MCF 10A (cell line): ENCODE measurements around the gene CCDC144A. TPM values are rescaled to one million over a fixed set of nuclear protein-coding genes. Genes with fewer than 3 reads are reported as not detected.
"Not testable (repeated sequence)": the region's sequence is repeated elsewhere in the genome, so short reads cannot be mapped to it uniquely, and the experiment has no call there.

ENCODE experiments used
- BruUV-seq: library from RNA; stranded (reverse); fragments of 400-500 nt; replicated peaks from 2 replicates; lab custom pipeline; 2021; lab: Mats Ljungman, UMichigan
- CTCF ChIA-PET: fragments of 300-600 bp; sonication (Branson Sonifier 250); formaldehyde crosslinking; extraction: SDS; loops from one replicate; lab custom pipeline; 2021; ENCODE audit warnings: antibody characterized with exemption, inconsistent platforms; lab: Yijun Ruan, JAX
- POLR2A ChIA-PET: fragments of 300-600, 350-650 bp; sonication (Branson Sonifier 250); formaldehyde crosslinking; extraction: SDS; loops from one replicate; lab custom pipeline; 2020; ENCODE audit warnings: antibody characterized with exemption, inconsistent platforms; lab: Yijun Ruan, JAX
- DNase-seq: peaks from one replicate; pipeline ENCODE4 v3.0.0-alpha.2; 2018; ENCODE audit not compliant: unreplicated experiment
- H3K27ac Mint-ChIP-seq: one replicate; pipeline ENCODE4 v1.8.0; 2022; ENCODE audit warnings: mild to moderate bottlenecking, low read depth, mixed read lengths; ENCODE audit not compliant: unreplicated experiment
- H3K27me3 Mint-ChIP-seq: one replicate; pipeline ENCODE4 v1.8.0; 2022; ENCODE audit warnings: mixed read lengths; ENCODE audit not compliant: insufficient read depth, unreplicated experiment
- H3K36me3 Mint-ChIP-seq: one replicate; pipeline ENCODE4 v1.8.0; 2022; ENCODE audit warnings: mild to moderate bottlenecking, moderate library complexity, mixed read lengths; ENCODE audit not compliant: insufficient read depth, unreplicated experiment
- H3K4me1 Mint-ChIP-seq: one replicate; pipeline ENCODE4 v1.8.0; 2022; ENCODE audit warnings: mixed read lengths; ENCODE audit not compliant: insufficient read depth, unreplicated experiment
- H3K4me3 Mint-ChIP-seq: one replicate; pipeline ENCODE4 v1.8.0; 2022; ENCODE audit warnings: mild to moderate bottlenecking, moderate library complexity, mixed read lengths; ENCODE audit not compliant: unreplicated experiment
- H3K9me3 Mint-ChIP-seq: one replicate; pipeline ENCODE4 v1.8.0; 2022; ENCODE audit warnings: mixed read lengths; ENCODE audit not compliant: unreplicated experiment
- intact Hi-C: fragments of 100-400 bp; cut with micrococcal nuclease; formaldehyde crosslinking; loops from 2 replicates; pipeline ENCODE4 v1.14.1; 2022
- total RNA-seq: library from RNA; stranded (reverse); gene quantifications from 2 replicates; pipeline ENCODE4 v1.2.3, GENCODE V29; 2022
- TF ChIP-seq, protein P1 (sequence below): fragments of 200-600 bp; IDR thresholded peaks from one replicate; pipeline ENCODE4 v1.8.0; 2022; ENCODE audit warnings: antibody characterized with exemption, mild to moderate bottlenecking; ENCODE audit not compliant: unreplicated experiment

The CCDC144A gene
- total RNA-seq, 1 experiment from 2014 or later: 7.2 TPM

DNA sequence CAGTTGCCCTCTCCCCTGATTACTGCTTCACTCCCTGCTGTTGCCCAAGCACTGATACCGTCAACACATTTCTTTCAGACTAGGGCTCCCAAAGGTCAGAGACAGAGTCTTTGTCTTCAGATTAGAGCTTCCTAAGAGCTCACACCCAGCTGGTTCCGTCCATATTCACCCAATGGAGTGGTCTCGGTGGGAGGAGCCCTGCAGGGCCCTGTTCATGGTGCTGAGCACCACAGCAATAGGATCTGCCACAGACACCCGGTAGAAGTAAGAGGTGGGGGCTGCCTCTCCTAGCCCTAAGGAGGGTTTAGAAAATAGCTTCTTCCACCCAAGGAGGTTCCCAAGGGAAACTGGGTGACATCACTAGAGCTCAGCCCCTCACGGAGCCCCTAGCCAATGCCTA, 128.3 kb downstream of the CCDC144A start:
- H3K36me3 Mint-ChIP-seq: no peaks in the 10 kb centered on the region
- no peaks in the 10 kb centered on the region for H3K4me1 Mint-ChIP-seq
- intact Hi-C loops: no loop called here
- H3K9me3 Mint-ChIP-seq: no peaks in the 10 kb centered on the region
- no peak for DNase-seq
- POLR2A ChIA-PET: no interaction called here
- no TSS peak for BruUV-seq
- TF ChIP-seq, protein P1, sequence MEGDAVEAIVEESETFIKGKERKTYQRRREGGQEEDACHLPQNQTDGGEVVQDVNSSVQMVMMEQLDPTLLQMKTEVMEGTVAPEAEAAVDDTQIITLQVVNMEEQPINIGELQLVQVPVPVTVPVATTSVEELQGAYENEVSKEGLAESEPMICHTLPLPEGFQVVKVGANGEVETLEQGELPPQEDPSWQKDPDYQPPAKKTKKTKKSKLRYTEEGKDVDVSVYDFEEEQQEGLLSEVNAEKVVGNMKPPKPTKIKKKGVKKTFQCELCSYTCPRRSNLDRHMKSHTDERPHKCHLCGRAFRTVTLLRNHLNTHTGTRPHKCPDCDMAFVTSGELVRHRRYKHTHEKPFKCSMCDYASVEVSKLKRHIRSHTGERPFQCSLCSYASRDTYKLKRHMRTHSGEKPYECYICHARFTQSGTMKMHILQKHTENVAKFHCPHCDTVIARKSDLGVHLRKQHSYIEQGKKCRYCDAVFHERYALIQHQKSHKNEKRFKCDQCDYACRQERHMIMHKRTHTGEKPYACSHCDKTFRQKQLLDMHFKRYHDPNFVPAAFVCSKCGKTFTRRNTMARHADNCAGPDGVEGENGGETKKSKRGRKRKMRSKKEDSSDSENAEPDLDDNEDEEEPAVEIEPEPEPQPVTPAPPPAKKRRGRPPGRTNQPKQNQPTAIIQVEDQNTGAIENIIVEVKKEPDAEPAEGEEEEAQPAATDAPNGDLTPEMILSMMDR: no peak
- CTCF ChIA-PET: no interaction called here
- no peak overlapping the region for H3K4me3 Mint-ChIP-seq
- no peak overlapping the region for H3K27ac Mint-ChIP-seq
- peaks cover 31% of the 10 kb centered on the region for H3K27me3 Mint-ChIP-seq

DNA sequence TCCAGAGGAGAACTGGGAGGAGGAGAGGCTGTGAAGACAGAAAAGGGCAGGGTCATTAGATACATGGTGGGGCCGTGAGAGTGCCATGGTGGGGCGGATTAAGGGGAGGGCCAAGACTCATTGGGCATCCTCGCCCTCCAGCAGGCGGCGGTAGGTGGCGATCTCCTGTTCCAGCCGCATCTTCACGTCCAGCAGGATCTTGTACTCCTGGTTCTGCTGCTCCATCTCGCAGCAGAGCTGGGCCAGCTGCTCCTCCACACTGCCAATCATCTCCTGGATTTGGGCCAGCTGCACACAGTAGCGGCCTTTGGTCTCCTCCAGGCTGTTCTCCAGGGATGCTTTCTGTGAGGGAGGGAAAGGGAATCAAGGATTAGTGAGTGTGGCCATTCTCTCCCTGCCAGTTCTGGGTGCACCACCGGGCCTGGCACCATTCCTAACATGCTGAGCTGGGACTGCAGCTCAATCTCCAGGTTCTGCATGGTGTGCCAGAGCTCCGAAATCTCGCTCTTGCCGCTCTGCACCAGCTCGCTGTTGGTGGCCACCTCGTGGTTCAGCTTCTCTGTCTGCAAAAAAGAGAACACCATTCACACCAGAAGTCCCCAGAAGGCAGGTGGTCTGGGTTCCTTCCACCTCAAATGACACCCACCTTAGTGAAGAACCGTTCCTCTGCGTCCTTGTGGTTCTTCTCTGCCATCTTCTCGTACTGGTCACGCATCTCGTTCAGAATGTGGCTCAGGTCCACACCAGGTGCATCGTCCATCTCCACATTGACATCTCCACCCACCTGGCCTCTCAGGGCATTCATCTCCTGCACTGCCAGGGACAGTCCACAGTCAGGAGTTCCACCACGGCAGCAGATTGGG, 129.0 kb downstream of the CCDC144A start:
- no TSS peak for BruUV-seq
- Mint-ChIP-seq H3K4me1 (no peaks in the 10 kb centered on the region), H3K36me3 (no peaks in the 10 kb centered on the region), H3K27me3 (peaks cover 31% of the 10 kb centered on the region), H3K9me3 (no peaks in the 10 kb centered on the region), H3K4me3 (no peak overlapping the region), H3K27ac (no peak overlapping the region)
- no peak for DNase-seq
- CTCF ChIA-PET: no interaction called here
- POLR2A ChIA-PET: no interaction called here
- TF ChIP-seq, protein P1: no peak
- intact Hi-C loops: no loop called here

DNA sequence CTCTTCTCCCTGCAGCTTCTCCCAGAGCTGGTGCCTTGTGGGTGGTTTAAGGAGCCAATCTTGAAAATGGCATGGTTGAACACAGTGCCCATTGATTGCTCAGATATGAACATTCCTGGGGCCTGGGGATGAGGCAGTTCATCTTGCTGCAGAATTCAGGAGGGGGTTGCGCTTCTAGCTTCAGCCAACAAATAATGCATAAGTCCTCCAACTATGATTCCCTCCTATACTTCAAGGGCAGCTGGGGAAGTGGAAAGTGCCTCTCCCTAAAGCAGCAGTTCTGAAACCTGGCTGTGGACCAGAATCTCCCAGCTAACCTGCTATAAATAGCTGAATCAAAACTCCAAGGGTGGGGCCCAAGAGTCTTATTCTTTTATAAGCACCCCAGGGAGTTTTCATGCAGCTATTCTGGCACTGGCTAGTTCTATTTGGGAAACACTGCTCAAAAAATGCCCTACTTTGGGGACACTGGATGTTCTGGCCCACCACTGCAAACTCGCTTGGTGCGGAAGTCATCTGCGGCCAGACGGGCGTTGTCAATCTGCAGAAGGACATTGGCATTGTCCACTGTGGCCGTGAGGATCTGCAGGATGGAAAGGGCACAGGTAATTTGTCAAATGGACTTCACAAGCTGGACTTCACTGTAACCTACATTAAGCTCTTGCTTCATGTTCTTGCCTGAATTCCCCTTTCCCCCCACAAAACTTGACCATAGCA, 130.3 kb downstream of the CCDC144A start:
- TF ChIP-seq, protein P1: no peak
- no peaks in the 10 kb centered on the region for H3K9me3 Mint-ChIP-seq
- intact Hi-C loops: no loop called here
- no peaks in the 10 kb centered on the region for H3K4me1 Mint-ChIP-seq
- no TSS peak for BruUV-seq
- ChIA-PET CTCF (no interaction called here), POLR2A (no interaction called here)
- H3K36me3 Mint-ChIP-seq: no peaks in the 10 kb centered on the region
- H3K27me3 Mint-ChIP-seq: peaks cover 31% of the 10 kb centered on the region
- DNase-seq: no peak
- no peak overlapping the region for H3K27ac Mint-ChIP-seq
- H3K4me3 Mint-ChIP-seq: no peak overlapping the region

DNA sequence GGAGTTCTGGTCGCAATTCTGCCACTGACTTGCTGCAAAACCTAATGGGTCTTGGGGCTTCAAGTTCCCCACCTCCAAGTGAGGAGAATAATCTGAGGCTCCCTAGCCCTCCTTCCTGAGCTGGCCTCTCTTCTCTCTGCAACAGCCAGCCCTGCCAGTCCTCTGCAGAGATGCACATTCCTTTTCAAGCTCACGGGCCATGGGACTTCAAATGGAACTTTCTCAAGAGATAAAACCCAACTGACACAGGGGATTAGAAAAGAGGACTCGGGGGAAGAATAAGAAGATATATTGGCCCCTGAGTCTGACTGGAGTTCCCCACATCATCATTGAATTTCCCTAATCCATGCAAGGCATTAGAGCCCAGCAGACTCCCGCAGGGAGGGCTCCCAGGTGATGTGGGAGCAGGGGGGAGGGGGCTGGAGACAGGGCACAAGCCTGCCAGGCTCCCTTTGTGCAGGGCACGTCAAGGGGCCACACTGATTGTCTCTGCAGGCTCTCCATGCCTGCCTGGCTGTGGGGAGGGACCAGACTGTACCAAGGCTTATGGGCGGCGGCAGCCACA, 131.0 kb downstream of the CCDC144A start:
- POLR2A ChIA-PET: no interaction called here

DNA sequence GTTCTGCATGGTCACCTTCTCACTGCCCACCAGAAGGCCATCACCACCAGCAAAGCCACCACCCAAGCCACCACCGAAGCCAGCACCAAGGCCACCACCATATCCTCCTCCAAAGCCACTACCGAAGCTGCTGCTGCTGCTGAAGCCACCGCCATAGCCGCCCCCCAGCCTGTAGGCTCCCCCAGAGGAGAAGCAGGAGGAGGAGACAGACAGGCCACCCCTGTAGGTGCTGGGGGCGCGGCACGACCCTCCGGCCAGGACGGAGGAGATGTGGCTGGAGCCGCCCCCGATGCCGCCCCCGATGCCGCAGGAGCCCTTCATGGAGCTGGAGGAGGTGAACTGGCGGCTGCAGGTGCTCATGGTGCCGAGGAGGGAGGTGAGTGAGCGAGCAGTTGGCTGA, 132.1 kb downstream of the CCDC144A start:
- H3K36me3 Mint-ChIP-seq, CTCF ChIA-PET, DNase-seq, H3K27ac Mint-ChIP-seq, H3K9me3 Mint-ChIP-seq, H3K4me3 Mint-ChIP-seq, BruUV-seq, POLR2A ChIA-PET, H3K4me1 Mint-ChIP-seq, intact Hi-C loops: not testable (repeated sequence)
- H3K27me3 Mint-ChIP-seq: peaks cover 31% of the 10 kb centered on the region

More for the DNA sequence above, 131.0 kb downstream of the CCDC144A start:
- intact Hi-C loops: no loop called here
- TF ChIP-seq, protein P1: no peak
- no peaks in the 10 kb centered on the region for H3K36me3 Mint-ChIP-seq
- CTCF ChIA-PET: no interaction called here
- DNase-seq: no peak
- H3K4me1 Mint-ChIP-seq: no peaks in the 10 kb centered on the region
- H3K27ac Mint-ChIP-seq: no peak overlapping the region
- peaks cover 31% of the 10 kb centered on the region for H3K27me3 Mint-ChIP-seq
- no peaks in the 10 kb centered on the region for H3K9me3 Mint-ChIP-seq
- no TSS peak for BruUV-seq
- H3K4me3 Mint-ChIP-seq: no peak overlapping the region

DNA sequence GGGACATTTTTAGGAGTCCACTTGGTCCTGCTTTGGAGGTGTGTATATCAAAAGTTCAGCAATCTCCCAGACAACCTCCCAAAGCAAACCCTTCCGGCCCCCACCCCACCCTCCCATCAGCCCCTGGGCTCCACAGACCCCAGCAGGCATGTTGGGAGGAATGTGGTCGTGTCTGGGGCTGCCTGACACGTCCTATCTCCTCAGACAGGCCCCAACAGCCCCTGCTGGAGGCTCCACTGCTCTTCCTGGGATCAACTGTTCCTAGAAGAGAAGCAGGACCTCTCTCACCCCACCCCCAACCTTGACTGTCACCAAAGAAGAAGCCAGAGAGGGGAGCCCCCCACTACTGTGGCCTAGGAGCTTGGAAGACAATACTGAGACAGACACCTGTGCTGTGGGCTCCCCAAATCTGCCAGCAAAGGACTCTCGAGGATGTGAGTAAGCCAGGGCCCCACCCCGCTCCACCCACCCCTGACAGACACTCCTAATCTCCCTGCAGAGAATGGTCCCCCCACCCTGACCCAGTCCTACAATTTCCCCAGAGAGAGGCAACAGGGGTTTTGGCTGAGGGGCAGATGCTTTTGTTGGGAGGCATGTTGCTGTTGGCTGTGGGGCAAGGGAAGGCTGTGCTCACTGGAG, 133.8 kb downstream of the CCDC144A start:
- H3K4me3 Mint-ChIP-seq, H3K27ac Mint-ChIP-seq, CTCF ChIA-PET, POLR2A ChIA-PET, H3K36me3 Mint-ChIP-seq, DNase-seq, intact Hi-C loops, H3K4me1 Mint-ChIP-seq, BruUV-seq: not testable (repeated sequence)
- peaks cover 14% of the 10 kb centered on the region for H3K9me3 Mint-ChIP-seq
- peaks cover 15% of the 10 kb centered on the region for H3K27me3 Mint-ChIP-seq
